Measurements from ENCODE around the gene CNIH1. TPM values are rescaled to one million over a fixed set of nuclear protein-coding genes. Genes with fewer than 3 reads are reported as not detected.

Gene CNIH1
- total and polyA plus RNA-seq, 2 of the 13 experiments (the other 11 are each of a cell fraction or from before 2014, with no cell fraction given) = 166 to 421 TPM

DNA sequence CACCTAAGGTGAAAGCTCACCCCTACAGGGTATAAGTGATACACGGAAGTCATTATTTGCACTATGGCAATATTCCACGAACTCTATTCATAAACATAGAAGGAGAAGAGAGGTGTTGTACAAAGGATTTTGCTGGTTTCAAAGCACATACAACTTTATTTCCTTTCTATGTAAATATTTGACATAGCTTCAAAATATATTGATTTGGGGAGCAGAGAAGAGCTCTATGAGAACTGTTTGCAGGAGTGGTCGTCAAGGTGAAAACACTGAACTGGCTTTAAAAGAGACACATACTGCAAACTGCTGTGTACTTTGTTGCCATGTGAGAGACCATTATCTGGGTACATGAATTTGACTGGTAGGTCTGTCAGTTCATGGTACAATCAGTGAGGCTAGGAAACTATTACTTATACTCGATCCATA is 16.7 kb downstream of the CNIH1 start (continued):
- TF ChIP-seq, protein P1, sequence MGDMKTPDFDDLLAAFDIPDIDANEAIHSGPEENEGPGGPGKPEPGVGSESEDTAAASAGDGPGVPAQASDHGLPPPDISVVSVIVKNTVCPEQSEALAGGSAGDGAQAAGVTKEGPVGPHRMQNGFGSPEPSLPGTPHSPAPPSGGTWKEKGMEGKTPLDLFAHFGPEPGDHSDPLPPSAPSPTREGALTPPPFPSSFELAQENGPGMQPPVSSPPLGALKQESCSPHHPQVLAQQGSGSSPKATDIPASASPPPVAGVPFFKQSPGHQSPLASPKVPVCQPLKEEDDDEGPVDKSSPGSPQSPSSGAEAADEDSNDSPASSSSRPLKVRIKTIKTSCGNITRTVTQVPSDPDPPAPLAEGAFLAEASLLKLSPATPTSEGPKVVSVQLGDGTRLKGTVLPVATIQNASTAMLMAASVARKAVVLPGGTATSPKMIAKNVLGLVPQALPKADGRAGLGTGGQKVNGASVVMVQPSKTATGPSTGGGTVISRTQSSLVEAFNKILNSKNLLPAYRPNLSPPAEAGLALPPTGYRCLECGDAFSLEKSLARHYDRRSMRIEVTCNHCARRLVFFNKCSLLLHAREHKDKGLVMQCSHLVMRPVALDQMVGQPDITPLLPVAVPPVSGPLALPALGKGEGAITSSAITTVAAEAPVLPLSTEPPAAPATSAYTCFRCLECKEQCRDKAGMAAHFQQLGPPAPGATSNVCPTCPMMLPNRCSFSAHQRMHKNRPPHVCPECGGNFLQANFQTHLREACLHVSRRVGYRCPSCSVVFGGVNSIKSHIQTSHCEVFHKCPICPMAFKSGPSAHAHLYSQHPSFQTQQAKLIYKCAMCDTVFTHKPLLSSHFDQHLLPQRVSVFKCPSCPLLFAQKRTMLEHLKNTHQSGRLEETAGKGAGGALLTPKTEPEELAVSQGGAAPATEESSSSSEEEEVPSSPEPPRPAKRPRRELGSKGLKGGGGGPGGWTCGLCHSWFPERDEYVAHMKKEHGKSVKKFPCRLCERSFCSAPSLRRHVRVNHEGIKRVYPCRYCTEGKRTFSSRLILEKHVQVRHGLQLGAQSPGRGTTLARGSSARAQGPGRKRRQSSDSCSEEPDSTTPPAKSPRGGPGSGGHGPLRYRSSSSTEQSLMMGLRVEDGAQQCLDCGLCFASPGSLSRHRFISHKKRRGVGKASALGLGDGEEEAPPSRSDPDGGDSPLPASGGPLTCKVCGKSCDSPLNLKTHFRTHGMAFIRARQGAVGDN (CRISPR knock-in tag; IDR thresholded peaks at IDR 0.05) = no peak
- TF ChIP-seq POGZ (CRISPR knock-in tag; IDR thresholded peaks at IDR 0.05) = peak; percentile 66
- TF ChIP-seq AGO1 (IDR thresholded peaks at IDR 0.05; ENCODE audit: low read depth, low read length, poor library complexity, severe bottlenecking) = no peak
- no peak for TF ChIP-seq HMGA1 (CRISPR knock-in tag; conservative IDR thresholded peaks at IDR 0.05)
- TF ChIP-seq ZNF670 (CRISPR knock-in tag; IDR thresholded peaks at IDR 0.05; ENCODE audit: borderline replicate concordance) = no peak
- TF ChIP-seq, protein P2, sequence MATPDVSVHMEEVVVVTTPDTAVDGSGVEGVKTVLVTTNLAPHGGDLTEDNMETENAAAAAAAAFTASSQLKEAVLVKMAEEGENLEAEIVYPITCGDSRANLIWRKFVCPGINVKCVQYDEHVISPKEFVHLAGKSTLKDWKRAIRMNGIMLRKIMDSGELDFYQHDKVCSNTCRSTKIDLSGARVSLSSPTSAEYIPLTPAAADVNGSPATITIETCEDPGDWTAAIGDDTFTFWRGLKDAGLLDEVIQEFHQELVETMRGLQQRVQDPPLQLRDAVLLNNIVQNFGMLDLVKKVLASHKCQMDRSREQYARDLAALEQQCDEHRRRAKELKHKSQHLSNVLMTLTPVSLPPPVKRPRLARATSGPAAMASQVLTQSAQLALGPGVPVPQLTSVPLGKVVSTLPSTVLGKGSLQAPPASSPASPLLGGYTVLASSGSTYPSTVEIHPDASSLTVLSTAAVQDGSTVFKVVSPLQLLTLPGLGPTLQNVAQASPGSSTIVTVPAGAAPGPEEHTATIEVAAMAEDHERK (CRISPR knock-in tag; IDR thresholded peaks at IDR 0.05; ENCODE audit: low read depth) = 0 out of 2 replicates have a peak, but pooled peaks have one; percentile 11
- TF ChIP-seq, protein P3, sequence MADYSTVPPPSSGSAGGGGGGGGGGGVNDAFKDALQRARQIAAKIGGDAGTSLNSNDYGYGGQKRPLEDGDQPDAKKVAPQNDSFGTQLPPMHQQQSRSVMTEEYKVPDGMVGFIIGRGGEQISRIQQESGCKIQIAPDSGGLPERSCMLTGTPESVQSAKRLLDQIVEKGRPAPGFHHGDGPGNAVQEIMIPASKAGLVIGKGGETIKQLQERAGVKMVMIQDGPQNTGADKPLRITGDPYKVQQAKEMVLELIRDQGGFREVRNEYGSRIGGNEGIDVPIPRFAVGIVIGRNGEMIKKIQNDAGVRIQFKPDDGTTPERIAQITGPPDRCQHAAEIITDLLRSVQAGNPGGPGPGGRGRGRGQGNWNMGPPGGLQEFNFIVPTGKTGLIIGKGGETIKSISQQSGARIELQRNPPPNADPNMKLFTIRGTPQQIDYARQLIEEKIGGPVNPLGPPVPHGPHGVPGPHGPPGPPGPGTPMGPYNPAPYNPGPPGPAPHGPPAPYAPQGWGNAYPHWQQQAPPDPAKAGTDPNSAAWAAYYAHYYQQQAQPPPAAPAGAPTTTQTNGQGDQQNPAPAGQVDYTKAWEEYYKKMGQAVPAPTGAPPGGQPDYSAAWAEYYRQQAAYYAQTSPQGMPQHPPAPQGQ (CRISPR knock-in tag; IDR thresholded peaks at IDR 0.05; ENCODE audit: borderline replicate concordance) = no peak
- TF ChIP-seq ZNF790 (CRISPR knock-in tag; IDR thresholded peaks at IDR 0.05; ENCODE audit: borderline replicate concordance) = no peak
- TF ChIP-seq TGIF2 (CRISPR knock-in tag; IDR thresholded peaks at IDR 0.05) = no peak
- TF ChIP-seq ZNF264 (CRISPR knock-in tag; IDR thresholded peaks at IDR 0.05) = 0 out of 2 replicates have a peak, but pooled peaks have one; percentile 45
- TF ChIP-seq ZNF563 (CRISPR knock-in tag; IDR thresholded peaks at IDR 0.05) = no peak
- no peak for TF ChIP-seq ATF7 (IDR thresholded peaks at IDR 0.05)
- TF ChIP-seq ATF7 (CRISPR knock-in tag; IDR thresholded peaks at IDR 0.05) = no peak
- TF ChIP-seq, protein P4, sequence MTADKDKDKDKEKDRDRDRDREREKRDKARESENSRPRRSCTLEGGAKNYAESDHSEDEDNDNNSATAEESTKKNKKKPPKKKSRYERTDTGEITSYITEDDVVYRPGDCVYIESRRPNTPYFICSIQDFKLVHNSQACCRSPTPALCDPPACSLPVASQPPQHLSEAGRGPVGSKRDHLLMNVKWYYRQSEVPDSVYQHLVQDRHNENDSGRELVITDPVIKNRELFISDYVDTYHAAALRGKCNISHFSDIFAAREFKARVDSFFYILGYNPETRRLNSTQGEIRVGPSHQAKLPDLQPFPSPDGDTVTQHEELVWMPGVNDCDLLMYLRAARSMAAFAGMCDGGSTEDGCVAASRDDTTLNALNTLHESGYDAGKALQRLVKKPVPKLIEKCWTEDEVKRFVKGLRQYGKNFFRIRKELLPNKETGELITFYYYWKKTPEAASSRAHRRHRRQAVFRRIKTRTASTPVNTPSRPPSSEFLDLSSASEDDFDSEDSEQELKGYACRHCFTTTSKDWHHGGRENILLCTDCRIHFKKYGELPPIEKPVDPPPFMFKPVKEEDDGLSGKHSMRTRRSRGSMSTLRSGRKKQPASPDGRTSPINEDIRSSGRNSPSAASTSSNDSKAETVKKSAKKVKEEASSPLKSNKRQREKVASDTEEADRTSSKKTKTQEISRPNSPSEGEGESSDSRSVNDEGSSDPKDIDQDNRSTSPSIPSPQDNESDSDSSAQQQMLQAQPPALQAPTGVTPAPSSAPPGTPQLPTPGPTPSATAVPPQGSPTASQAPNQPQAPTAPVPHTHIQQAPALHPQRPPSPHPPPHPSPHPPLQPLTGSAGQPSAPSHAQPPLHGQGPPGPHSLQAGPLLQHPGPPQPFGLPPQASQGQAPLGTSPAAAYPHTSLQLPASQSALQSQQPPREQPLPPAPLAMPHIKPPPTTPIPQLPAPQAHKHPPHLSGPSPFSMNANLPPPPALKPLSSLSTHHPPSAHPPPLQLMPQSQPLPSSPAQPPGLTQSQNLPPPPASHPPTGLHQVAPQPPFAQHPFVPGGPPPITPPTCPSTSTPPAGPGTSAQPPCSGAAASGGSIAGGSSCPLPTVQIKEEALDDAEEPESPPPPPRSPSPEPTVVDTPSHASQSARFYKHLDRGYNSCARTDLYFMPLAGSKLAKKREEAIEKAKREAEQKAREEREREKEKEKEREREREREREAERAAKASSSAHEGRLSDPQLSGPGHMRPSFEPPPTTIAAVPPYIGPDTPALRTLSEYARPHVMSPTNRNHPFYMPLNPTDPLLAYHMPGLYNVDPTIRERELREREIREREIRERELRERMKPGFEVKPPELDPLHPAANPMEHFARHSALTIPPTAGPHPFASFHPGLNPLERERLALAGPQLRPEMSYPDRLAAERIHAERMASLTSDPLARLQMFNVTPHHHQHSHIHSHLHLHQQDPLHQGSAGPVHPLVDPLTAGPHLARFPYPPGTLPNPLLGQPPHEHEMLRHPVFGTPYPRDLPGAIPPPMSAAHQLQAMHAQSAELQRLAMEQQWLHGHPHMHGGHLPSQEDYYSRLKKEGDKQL (CRISPR knock-in tag; IDR thresholded peaks at IDR 0.05; ENCODE audit: low read depth) = peak; percentile 74
- TF ChIP-seq FIP1L1 (IDR thresholded peaks at IDR 0.05; ENCODE audit: borderline replicate concordance, insufficient read depth, low read depth, low read length) = no peak

Data from HepG2 (cell line).